Left renal cortex interstitium (tissue), 4 donors: ENCODE results near the gene SH3YL1. TPM values are rescaled to one million over a fixed set of nuclear protein-coding genes. Genes with fewer than 3 reads are reported as not detected.

Source experiments
- DNase-seq, 4 donors: peaks; one replicate each; pipeline ENCODE4 v3.0.0-alpha.2; 2013; ENCODE audit warnings: low read depth in 4 of 4, low spot score in 2 of 4, missing footprints in 1 of 4
- polyA plus RNA-seq, 4 donors: library from polyadenylated mRNA; unstranded; fragments of 120-200 nt; gene quantifications; one replicate each; pipeline ENCODE4 v1.2.1, GENCODE V29; 2013; ENCODE audit not compliant: insufficient read length in 4 of 4

The SH3YL1 gene
- polyA plus RNA-seq, 4 donors, result 80.8 to 142 (median 101) TPM

DNA sequence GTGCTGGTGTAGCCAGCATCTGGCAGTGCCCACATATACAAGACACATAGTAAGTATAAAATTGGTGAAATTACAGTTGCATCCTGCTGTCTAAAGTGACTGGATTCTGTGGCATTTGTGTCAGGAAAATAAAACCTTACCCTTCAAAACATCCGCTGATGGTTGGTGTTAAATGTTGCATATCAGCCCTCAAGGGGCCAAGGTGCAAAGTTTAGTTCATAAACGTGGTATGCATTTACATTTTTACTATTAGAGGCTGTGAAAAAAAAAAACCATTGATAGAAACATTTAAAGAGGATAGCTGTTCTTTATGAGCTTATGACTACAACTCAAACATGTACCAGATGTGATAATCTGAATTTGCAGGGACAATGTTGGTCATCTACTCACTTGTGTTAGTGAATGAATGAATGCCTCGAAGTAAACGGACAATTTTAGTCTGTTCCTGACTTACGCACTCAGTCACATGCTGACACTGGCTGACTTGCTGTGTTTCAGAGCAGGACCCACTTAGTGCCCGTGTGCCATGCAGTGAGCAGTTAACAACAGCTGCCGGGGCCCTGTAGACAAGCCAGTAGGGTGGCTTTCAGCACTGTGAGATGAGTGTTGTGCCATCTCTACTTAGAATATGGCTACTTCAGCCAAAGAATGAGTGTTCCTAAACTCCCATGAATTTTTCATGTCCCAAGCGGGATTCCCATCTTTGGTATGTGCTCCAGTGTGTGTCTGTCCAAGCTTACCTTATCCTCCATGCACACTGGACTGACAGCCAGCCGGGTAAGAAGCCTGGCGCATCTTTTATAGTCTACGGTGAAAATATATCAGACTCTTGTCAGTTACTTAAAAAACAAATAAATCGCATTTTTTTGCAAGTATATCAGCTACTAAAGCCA, 18.8 kb upstream of the SH3YL1 start:
- DNase-seq, result no peak

GRCh38 chr2:281381-281780, 17.5 kb upstream of the SH3YL1 start:
- DNase-seq, result no peak

DNA sequence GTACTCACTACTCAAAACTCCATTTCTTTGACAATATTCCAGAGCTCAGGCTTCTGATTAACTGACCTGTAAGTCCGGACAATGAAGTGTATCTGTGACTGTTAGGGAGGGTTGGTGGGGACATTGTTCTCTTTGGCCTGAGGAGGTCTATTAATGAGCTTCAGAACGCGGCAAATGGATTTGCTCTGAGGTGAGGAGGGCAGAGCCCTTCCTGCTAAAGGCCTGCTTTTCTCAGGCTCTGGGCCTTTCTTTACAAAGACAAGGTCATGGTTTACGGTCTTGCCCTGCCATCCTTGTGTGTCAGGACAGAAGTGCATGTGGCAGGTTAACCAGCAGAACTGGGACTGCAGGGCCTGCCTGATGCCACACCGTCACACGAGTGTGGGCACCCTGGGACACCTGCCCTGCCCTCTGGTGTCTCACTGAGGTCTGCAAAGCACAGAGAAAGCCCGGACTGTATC, 16.8 kb upstream of the SH3YL1 start:
- no peak for DNase-seq

DNA sequence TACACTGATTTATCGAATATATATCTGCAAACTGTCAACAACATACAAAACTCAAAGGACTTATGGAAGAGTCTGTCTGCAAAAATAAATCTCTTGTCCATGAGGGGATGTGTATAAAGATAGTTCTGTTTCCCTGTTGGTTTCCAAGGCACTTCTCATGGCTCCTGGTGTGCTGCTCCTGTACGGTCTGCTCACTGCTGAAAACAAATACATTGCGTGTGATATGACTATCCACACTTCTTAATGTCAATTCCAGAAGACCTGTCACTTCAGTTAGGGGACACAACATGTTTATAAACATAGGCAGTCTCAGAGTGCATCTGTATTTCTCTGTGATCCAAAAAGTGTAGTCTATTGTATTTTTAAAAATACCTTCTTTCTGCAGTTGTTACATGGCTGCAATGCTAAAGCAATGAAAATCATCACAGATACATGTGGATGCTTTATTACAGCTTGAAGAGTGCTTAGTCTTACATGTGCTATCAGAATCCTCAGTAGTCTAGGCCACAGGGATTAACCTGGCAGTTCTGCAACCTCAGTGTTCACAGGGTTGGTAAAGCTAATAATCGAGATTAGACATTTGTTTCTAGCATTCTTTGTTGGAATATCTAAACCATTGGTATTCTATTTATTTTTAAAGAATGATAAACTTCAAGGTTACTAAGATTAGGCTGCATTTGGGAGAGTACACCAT, 16.3 kb upstream of the SH3YL1 start:
- no peak for DNase-seq

DNA sequence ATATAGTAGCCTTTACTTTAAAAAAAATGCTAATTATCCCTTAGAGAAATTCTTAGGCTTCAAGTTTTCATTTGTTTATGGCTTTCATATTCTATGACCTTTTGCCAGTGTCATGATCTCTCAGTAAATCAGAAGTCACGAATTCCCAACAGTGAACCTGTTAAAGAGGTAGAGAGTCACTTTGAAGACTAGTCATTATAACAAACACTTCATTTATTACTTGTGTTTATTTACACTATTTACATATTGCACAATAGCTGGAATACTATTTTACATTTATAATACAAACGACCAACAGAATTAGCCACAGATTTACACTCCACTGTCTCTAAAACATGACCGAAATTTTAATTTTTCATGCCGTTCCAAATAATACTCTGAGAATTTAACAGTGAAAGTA, 15.5 kb upstream of the SH3YL1 start:
- DNase-seq, result no peak

DNA sequence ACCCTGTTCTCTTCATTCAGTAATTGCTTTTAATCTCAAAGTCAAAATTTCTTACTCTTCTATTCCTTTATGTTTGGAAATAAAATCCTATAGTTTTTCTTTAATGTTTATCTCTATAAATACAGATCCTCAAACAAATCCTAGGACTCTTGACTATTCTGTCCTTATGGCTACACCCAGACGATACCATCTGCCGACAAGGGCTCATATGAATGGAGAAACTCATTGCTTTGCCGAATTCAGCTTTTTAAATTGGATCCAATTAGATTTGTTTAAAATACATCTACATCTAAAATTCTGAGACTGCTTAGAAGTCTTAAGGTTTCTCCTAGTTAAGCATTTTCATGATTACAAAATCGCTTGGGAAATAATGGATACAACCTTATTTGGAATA, 15.1 kb upstream of the SH3YL1 start:
- DNase-seq, result no peak

- no peak for DNase-seq
These were observed 14.6 kb upstream of the SH3YL1 start for GRCh38 chr2:278312-278926.

- DNase-seq, result no peak
These were observed 11.6 kb upstream of the SH3YL1 start for GRCh38 chr2:275466-275865.

- no peak for DNase-seq
These were observed 10.7 kb upstream of the SH3YL1 start for GRCh38 chr2:274503-274902.

- DNase-seq, result no peak
These were observed 9.5 kb upstream of the SH3YL1 start for GRCh38 chr2:273333-273732.

DNA sequence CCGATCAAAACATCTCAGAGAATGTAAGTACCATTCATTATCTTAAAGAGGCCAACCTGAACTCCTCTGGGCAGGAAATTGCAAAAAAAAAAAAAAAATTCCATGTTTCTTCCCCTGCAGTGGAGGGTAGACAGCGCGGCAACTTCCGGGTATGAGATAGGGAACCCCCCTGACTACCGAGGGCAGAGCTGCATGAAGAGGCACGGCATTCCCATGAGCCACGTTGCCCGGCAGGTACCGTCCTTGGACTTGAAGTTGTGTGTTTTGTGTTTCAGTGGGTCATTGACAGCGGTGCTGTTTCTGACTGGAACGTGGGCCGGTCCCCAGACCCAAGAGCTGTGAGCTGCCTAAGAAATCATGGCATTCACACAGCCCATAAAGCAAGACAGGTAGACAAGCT, 8.1 kb upstream of the SH3YL1 start:
- no peak for DNase-seq

GRCh38 chr2:270861-271260, 7.0 kb upstream of the SH3YL1 start:
- no peak for DNase-seq

DNA sequence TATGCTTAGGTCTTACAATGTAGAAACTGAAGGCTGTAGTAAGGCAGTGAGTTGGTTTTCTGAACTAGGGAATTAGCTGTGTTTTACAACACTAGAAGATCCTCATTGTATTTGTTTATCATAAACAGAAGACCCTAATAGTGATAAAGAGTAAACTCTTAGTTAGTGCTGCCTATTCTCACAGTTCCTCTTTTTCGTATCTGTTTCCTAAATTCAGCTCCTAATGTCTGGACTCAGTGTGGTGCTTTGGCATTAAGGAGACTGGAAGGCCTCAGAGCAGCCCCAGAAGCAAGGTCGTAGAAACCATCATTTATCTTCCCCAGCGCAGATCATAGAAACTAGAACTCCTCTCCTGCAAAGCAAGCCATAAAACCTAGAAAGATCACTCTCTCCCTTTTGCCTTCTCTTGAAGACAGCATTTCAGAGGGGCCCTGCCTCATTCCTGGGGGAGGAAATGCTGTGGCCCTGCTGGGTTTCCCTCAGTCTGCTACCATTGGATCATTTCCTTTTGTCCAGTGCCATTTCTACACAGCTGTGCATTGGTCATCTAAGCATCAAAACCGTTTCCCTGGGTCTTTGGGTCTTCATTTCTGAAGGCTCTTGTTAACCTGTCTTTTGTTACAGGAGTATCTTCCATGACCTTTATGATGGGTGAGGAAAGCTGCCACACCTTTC, 5.7 kb upstream of the SH3YL1 start:
- no peak for DNase-seq

DNA sequence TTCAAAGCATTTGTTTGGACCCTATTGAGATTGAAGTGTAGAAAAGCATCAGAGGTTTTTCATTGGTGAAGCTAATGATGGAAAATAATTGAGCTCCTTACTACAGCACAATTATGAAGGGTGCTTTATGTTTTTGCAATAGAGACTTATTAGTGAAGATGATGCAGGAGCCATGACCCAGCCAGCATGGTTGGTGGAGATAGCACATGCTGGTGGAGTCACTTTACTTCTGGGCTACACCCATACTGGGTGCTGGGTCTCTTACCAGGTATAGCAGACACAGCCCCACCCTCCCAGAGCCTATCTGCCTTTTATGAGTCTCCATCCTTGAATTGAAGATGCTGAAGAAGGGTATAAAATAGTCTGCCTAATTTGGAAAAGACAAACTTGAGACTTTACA, 4.5 kb upstream of the SH3YL1 start:
- no peak for DNase-seq

DNA sequence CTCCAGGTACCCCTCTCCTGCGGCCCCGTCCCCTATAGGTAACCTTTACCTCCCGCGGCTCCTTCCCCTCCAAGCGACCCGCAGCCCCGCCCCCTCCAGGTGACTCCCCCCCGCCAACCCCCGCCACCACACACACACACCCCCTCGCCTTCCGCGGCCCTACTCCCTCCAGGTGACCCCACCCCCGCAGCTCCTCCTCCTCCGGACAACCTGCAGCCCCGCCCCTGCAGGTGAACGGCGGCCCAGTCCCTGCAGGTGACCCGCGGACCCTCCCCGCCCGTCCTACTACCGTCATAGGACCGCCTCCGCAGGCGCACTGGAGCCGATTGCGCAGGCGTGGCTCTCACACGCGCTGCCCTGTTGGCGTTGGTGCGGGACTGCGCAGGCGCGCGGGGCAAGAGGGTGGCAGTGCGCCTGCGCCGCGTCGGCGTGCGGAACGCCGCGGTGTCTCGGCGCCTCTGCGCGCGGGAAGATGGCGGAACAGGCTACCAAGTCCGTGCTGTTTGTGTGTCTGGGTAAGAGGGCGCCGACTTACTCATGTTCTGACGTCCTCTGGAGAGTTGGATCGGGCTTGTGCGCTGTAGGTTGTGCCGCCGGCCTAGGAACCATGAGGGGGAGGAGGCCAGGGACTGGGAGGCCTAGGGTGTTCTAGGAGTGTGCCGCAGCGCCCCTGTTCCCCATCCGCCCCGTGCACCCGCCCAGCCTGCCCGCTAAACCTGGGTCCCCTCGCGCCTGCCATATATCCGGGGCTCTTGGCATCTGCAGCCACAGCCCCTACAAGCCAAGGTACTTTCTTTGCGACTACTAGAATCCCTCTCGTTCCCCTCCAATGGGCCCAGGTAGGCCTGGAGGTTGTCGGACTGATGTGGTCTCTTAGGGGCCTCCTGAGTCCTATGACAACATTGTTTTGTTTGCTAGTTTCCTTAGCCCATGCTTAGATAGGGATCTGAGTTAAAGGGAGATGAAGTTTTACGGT, 949 bp upstream of the SH3YL1 start, which contains the start of gene ACP1:
ACP1 (plus strand) TSS at position 455 of the 976 bp plus-strand sequence; CDS start at position 473, 18 bp downstream.
- DNase-seq, result peak; percentile 85 to 94 (median 91)

DNA sequence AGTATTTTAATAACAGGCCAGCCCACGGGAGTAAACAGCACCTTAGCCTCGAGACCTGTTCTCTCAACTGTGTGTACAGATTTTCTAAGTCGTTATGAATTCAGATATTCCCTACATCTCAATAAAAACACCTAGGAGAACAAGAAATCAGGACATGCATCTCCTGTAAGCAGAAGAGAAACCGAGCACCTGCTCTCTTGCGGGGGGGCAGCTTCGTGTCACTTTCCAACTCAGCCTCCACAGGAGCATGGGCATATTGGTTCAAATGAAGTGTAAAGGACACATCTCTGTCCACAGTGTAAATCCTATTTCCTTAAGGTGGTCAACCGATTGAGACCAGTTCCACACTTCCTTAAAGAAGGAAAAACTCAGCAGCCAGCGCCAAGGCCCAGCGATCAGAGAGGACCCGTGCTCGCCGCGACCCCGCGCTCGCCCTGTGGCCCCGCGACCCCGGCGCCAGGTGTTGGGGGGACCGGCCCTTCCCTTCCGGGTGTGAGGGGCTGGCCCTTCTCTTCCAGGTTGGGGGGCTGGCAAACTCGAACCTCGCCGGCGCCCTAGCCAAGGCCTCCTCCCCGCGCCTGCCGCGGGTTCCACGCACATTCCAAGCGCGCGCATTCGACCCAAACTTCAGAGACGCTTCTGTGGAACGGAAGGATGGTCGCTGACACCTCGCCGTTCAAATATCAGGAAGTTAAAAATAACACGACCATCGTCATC, 652 bp downstream of the SH3YL1 start:
- DNase-seq, result no peak

- DNase-seq, result no peak
These were observed 1.7 kb downstream of the SH3YL1 start for GRCh38 chr2:262117-262516.

DNA sequence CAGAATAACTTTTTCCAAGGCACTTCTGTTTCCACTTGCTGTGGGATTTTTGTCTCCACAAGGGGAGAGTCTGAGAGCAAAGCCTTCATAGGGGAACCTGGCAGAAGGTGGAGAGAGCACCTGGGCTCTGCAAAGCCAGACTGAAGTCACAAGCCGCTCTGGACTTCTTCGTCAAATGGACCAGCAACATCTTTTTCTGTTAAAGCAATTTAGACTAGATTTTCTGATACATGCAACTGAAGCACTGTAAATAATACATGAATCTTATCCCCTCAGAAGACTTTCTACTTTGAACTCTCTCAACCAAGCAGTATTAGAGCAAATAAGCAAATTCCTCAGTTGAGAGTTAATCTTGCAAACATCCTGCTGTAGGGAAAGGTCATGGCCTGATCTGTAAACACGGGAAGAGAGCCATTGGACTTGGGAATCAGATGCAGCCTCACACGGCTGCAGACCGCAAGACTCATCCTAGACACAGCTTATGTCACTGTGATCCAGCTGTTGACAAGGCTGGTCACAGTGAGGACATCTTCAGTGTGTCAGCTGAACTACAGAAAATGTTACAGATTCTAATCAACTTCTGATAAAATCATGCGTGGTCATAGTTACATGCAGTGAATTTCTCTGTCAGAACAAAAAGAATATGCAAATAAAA, 3.2 kb downstream of the SH3YL1 start:
- no peak for DNase-seq
